Trophoblast cell (in vitro differentiated cells and primary cell): Measurements from ENCODE around the gene IL1RAPL1.

Experiments used
- DNase-seq, 2 donors: peaks; one replicate each; pipeline ENCODE4 v3.0.0-alpha.2; 2016
- H2AFZ ChIP-seq: 2 replicates; pipeline ENCODE4 v1.6.1; 2013; ENCODE audit warnings: low read length, moderate library complexity, mild to moderate bottlenecking; ENCODE audit not compliant: insufficient read depth, poor library complexity
- H2AK5ac ChIP-seq: 2 replicates; pipeline ENCODE4 v1.6.1; 2013; ENCODE audit warnings: mild to moderate bottlenecking, low read length
- H2BK120ac ChIP-seq: 2 replicates; pipeline ENCODE4 v1.6.1; 2013; ENCODE audit warnings: low read length, mild to moderate bottlenecking, moderate library complexity; ENCODE audit not compliant: insufficient read depth, poor library complexity
- H2BK12ac ChIP-seq: 2 replicates; pipeline ENCODE4 v1.6.1; 2013; ENCODE audit warnings: mild to moderate bottlenecking, low read length, moderate library complexity
- H2BK5ac ChIP-seq: 2 replicates; pipeline ENCODE4 v1.6.1; 2013; ENCODE audit warnings: low read length, low read depth, moderate library complexity, mild to moderate bottlenecking; ENCODE audit not compliant: poor library complexity
- H3K14ac ChIP-seq: 2 replicates; pipeline ENCODE4 v1.6.1; 2013; ENCODE audit warnings: mild to moderate bottlenecking, low read length
- H3K18ac ChIP-seq: 2 replicates; pipeline ENCODE4 v1.6.1; 2013; ENCODE audit warnings: mild to moderate bottlenecking, low read length
- H3K23ac ChIP-seq: 2 replicates; pipeline ENCODE4 v1.6.1; 2013; ENCODE audit warnings: low read length
- H3K27ac ChIP-seq: 2 replicates; pipeline ENCODE4 v1.5.1; 2013; ENCODE audit warnings: low read depth, mild to moderate bottlenecking, inconsistent platforms, low read length, moderate library complexity
- H3K27me3 ChIP-seq: 2 replicates; pipeline ENCODE4 v1.6.1; 2013; ENCODE audit warnings: inconsistent platforms, mild to moderate bottlenecking, low read length, moderate library complexity; ENCODE audit not compliant: insufficient read depth
- H3K36me3 ChIP-seq, 2 experiments: 1 replicate in 1 of 2; 2 replicates in 1 of 2; pipeline ENCODE4 v1.6.1; 2013; ENCODE audit warnings: low read length in 2 of 2, mild to moderate bottlenecking in 2 of 2, moderate library complexity in 1 of 2; ENCODE audit not compliant: insufficient read depth in 2 of 2, control insufficient read depth in 1 of 2
- H3K4ac ChIP-seq: 2 replicates; pipeline ENCODE4 v1.6.1; 2013; ENCODE audit warnings: low read depth, mild to moderate bottlenecking, low read length, moderate library complexity
- H3K4me1 ChIP-seq, 2 experiments: 1 replicate in 1 of 2; 2 replicates in 1 of 2; pipeline ENCODE4 v1.6.1; 2013; ENCODE audit warnings: low read length in 2 of 2, mild to moderate bottlenecking in 2 of 2, moderate library complexity in 1 of 2; ENCODE audit not compliant: insufficient read depth in 2 of 2, control insufficient read depth in 1 of 2
- H3K4me2 ChIP-seq: 2 replicates; pipeline ENCODE4 v1.6.1; 2013; ENCODE audit warnings: inconsistent platforms, mild to moderate bottlenecking, low read length, moderate library complexity
- H3K4me3 ChIP-seq: 2 replicates; pipeline ENCODE4 v1.5.1; 2013; ENCODE audit warnings: mild to moderate bottlenecking, low read depth, low read length, inconsistent platforms
- H3K79me1 ChIP-seq: one replicate; pipeline ENCODE4 v1.6.1; 2013; ENCODE audit warnings: low read length
- H3K79me2 ChIP-seq: 2 replicates; pipeline ENCODE4 v1.6.1; 2013; ENCODE audit warnings: low read length, mild to moderate bottlenecking; ENCODE audit not compliant: control insufficient read depth, insufficient read depth, poor library complexity
- H3K9ac ChIP-seq: 2 replicates; pipeline ENCODE4 v1.6.1; 2013; ENCODE audit warnings: mild to moderate bottlenecking, low read length
- H3K9me3 ChIP-seq: 2 replicates; pipeline ENCODE4 v1.6.1; 2013; ENCODE audit warnings: low read depth, mild to moderate bottlenecking, control low read depth, inconsistent platforms, low read length; ENCODE audit not compliant: insufficient read depth
- H4K12ac ChIP-seq: 2 replicates; pipeline ENCODE4 v1.6.1; 2013; ENCODE audit warnings: low read depth, mild to moderate bottlenecking, low read length, moderate library complexity
- H4K8ac ChIP-seq: 2 replicates; pipeline ENCODE4 v1.6.1; 2013; ENCODE audit warnings: low read depth, mild to moderate bottlenecking, low read length, moderate library complexity
- H4K91ac ChIP-seq: one replicate; pipeline ENCODE4 v1.6.1; 2013; ENCODE audit warnings: low read depth, mild to moderate bottlenecking, low read length, moderate library complexity
- WGBS: extraction: QIAGEN DNeasy Blood & Tissue Kit; methylation state at CpG from one replicate; pipeline ENCODE4 v1.1.7; 2013; ENCODE audit warnings: missing lambda C conversion rate; ENCODE audit not compliant: insufficient read length, insufficient coverage; ENCODE audit errors: extremely low coverage; 5-methylcytosine and 5-hydroxymethylcytosine counted together

The IL1RAPL1 gene

GRCh38 chrX:29826742-29827141, 1239.5 kb downstream of the IL1RAPL1 start:
- H3K14ac ChIP-seq: no peak overlapping the region
- no peaks in the 10 kb centered on the region for H3K27me3 ChIP-seq
- H3K4ac ChIP-seq: no peak overlapping the region
- no peak overlapping the region for H3K18ac ChIP-seq
- no peak overlapping the region for H4K91ac ChIP-seq
- no peak overlapping the region for H3K4me3 ChIP-seq
- no peak overlapping the region for H3K4me2 ChIP-seq
- no peaks in the 10 kb centered on the region for H3K79me1 ChIP-seq
- H3K4me1 ChIP-seq: no peaks in the 10 kb centered on the region
- no peak for DNase-seq
- H3K23ac ChIP-seq: no peak overlapping the region
- H2AK5ac ChIP-seq: no peak overlapping the region
- no peak overlapping the region for H3K9ac ChIP-seq
- no CpG with 5 or more reads among the region's 5 CpGs for WGBS
- H3K79me2 ChIP-seq: no peaks in the 10 kb centered on the region
- H3K27ac ChIP-seq: no peak overlapping the region
- H3K36me3 ChIP-seq: no peaks in the 10 kb centered on the region
- no peak overlapping the region for H4K12ac ChIP-seq
- no peaks in the 10 kb centered on the region for H3K9me3 ChIP-seq
- no peak overlapping the region for H2BK5ac ChIP-seq
- H2AFZ ChIP-seq: no peak overlapping the region
- H2BK120ac ChIP-seq: no peak overlapping the region
- no peak overlapping the region for H4K8ac ChIP-seq
- H2BK12ac ChIP-seq: no peak overlapping the region

GRCh38 chrX:29834311-29834710, 1247.1 kb downstream of the IL1RAPL1 start:
- Histone ChIP-seq H3K79me2 (no peaks in the 10 kb centered on the region), H3K18ac (no peak overlapping the region), H3K36me3 (no peaks in the 10 kb centered on the region), H3K27ac (no peak overlapping the region), H4K91ac (no peak overlapping the region), H2AK5ac (no peak overlapping the region), H3K4me2 (no peak overlapping the region), H3K79me1 (no peaks in the 10 kb centered on the region), H4K8ac (no peak overlapping the region), H2BK5ac (no peak overlapping the region), H2AFZ (no peak overlapping the region), H2BK120ac (no peak overlapping the region), H3K9me3 (no peaks in the 10 kb centered on the region), H3K27me3 (no peaks in the 10 kb centered on the region), H3K4me1 (no peaks in the 10 kb centered on the region), H2BK12ac (no peak overlapping the region), H3K14ac (no peak overlapping the region), H4K12ac (no peak overlapping the region), H3K23ac (no peak overlapping the region), H3K4ac (no peak overlapping the region), H3K4me3 (no peak overlapping the region), H3K9ac (no peak overlapping the region)
- whole genome bisulfite sequencing: no CpG with 5 or more reads among the region's 2 CpGs
- DNase-seq: no peak

- Histone ChIP-seq H3K9me3 (no peaks in the 10 kb centered on the region), H2BK120ac (no peak overlapping the region), H3K4me2 (no peak overlapping the region), H3K14ac (no peak overlapping the region), H4K8ac (no peak overlapping the region), H3K4me3 (no peak overlapping the region), H3K27ac (no peak overlapping the region), H3K4ac (no peak overlapping the region), H4K12ac (no peak overlapping the region), H2AK5ac (no peak overlapping the region), H2BK5ac (no peak overlapping the region), H3K23ac (no peak overlapping the region), H3K79me2 (no peaks in the 10 kb centered on the region), H2BK12ac (no peak overlapping the region), H3K9ac (no peak overlapping the region), H3K36me3 (no peaks in the 10 kb centered on the region), H2AFZ (no peak overlapping the region), H3K18ac (no peak overlapping the region), H3K79me1 (no peaks in the 10 kb centered on the region), H3K4me1 (no peaks in the 10 kb centered on the region), H3K27me3 (no peaks in the 10 kb centered on the region), H4K91ac (no peak overlapping the region)
- DNase-seq: no peak
Measured at GRCh38 chrX:29834764-29835163, 1247.5 kb downstream of the IL1RAPL1 start.

GRCh38 chrX:29841750-29842149, 1254.5 kb downstream of the IL1RAPL1 start:
- Histone ChIP-seq H3K18ac (no peak overlapping the region), H3K14ac (no peak overlapping the region), H3K4me2 (no peak overlapping the region), H3K79me1 (no peaks in the 10 kb centered on the region), H3K79me2 (no peaks in the 10 kb centered on the region), H3K4me3 (no peak overlapping the region), H3K9me3 (no peaks in the 10 kb centered on the region), H3K4me1 (no peaks in the 10 kb centered on the region), H4K91ac (no peak overlapping the region), H3K23ac (no peak overlapping the region), H3K9ac (no peak overlapping the region), H3K36me3 (no peaks in the 10 kb centered on the region), H4K8ac (no peak overlapping the region), H2AFZ (no peak overlapping the region), H2BK120ac (no peak overlapping the region), H4K12ac (no peak overlapping the region), H3K4ac (no peak overlapping the region), H2BK5ac (no peak overlapping the region), H2BK12ac (no peak overlapping the region), H3K27me3 (no peaks in the 10 kb centered on the region), H3K27ac (no peak overlapping the region), H2AK5ac (no peak overlapping the region)
- no peak for DNase-seq
- no CpG with 5 or more reads among the region's 3 CpGs for WGBS
